HepG2 (cell line): ENCODE results near the gene SHISA7.
"Not testable (repeated sequence)": the region's sequence is repeated elsewhere in the genome, so short reads cannot be mapped to it uniquely, and the experiment has no call there.

Source experiments
- DNMT1 ChIP-seq: sonication (generic); formaldehyde crosslinking; IDR thresholded peaks from 2 replicates; pipeline ENCODE4 v1.5.1; 2020; ENCODE audit warnings: mild to moderate bottlenecking, missing genetic modification reagents
- FOXC1 ChIP-seq: sonication (generic); formaldehyde crosslinking; IDR thresholded peaks from 2 replicates; pipeline ENCODE4 v1.8.0; 2022; ENCODE audit warnings: mild to moderate bottlenecking, missing genetic modification reagents, borderline replicate concordance
- HDAC2 ChIP-seq: sonication (generic); formaldehyde crosslinking; IDR thresholded peaks from 2 replicates; pipeline ENCODE4 v1.4.0; 2020; ENCODE audit warnings: missing genetic modification reagents
- NFIC ChIP-seq: IDR thresholded peaks from 2 replicates; pipeline ENCODE4 v1.6.1; 2012; ENCODE audit warnings: mild to moderate bottlenecking, low read length, inconsistent platforms
- TAF1 ChIP-seq: sonication (generic); formaldehyde crosslinking; IDR thresholded peaks from 2 replicates; pipeline ENCODE4 v1.4.0; 2020; ENCODE audit warnings: missing genetic modification reagents
- TF ChIP-seq, protein P1 (sequence below): sonication (generic); formaldehyde crosslinking; conservative IDR thresholded peaks from 2 replicates; pipeline ENCODE4 v1.5.0; 2020; ENCODE audit warnings: missing genetic modification reagents
- TF ChIP-seq, protein P2 (sequence below), 2 experiments: sonication (generic) in 1 of 2; formaldehyde crosslinking in 1 of 2; IDR thresholded peaks; 2 replicates each; pipeline versions ENCODE4 v1.4.0 to v1.6.1; 2016 to 2020; ENCODE audit warnings: borderline replicate concordance in 1 of 2, low read depth in 1 of 2, mild to moderate bottlenecking in 1 of 2, missing genetic modification reagents in 1 of 2

DNA sequence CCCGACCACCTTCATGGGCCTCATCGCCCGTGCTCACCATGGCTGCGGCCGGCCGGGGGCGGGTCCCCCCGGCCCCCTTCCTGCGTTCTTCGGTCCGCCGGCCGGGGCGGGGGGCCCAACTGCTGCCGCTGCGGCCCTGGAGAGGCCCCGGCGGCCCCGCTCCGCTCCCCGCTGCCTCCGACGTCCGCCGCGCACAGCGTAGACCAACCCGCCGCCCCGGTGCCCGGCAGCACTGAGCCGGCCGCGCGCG lies 35.6 kb downstream of the SHISA7 start, which contains the start of gene UBE2S:
- TF ChIP-seq TAF1, result peak; percentile 90
- TF ChIP-seq HDAC2; DNMT1 (CRISPR knock-in tag); FOXC1 (CRISPR knock-in tag); NFIC: not testable (repeated sequence)
- TF ChIP-seq, protein P1, sequence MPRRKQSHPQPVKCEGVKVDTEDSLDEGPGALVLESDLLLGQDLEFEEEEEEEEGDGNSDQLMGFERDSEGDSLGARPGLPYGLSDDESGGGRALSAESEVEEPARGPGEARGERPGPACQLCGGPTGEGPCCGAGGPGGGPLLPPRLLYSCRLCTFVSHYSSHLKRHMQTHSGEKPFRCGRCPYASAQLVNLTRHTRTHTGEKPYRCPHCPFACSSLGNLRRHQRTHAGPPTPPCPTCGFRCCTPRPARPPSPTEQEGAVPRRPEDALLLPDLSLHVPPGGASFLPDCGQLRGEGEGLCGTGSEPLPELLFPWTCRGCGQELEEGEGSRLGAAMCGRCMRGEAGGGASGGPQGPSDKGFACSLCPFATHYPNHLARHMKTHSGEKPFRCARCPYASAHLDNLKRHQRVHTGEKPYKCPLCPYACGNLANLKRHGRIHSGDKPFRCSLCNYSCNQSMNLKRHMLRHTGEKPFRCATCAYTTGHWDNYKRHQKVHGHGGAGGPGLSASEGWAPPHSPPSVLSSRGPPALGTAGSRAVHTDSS (CRISPR knock-in tag), result not testable (repeated sequence)
- TF ChIP-seq, protein P2, sequence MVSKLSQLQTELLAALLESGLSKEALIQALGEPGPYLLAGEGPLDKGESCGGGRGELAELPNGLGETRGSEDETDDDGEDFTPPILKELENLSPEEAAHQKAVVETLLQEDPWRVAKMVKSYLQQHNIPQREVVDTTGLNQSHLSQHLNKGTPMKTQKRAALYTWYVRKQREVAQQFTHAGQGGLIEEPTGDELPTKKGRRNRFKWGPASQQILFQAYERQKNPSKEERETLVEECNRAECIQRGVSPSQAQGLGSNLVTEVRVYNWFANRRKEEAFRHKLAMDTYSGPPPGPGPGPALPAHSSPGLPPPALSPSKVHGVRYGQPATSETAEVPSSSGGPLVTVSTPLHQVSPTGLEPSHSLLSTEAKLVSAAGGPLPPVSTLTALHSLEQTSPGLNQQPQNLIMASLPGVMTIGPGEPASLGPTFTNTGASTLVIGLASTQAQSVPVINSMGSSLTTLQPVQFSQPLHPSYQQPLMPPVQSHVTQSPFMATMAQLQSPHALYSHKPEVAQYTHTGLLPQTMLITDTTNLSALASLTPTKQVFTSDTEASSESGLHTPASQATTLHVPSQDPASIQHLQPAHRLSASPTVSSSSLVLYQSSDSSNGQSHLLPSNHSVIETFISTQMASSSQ (IDR thresholded peaks at IDR 0.05; ENCODE audit: low read depth), result not testable (repeated sequence)
- TF ChIP-seq, protein P2 (CRISPR knock-in tag; IDR thresholded peaks at IDR 0.05; ENCODE audit: borderline replicate concordance), result not testable (repeated sequence)
